Measurements from ENCODE around the gene HOXC13.
A peak's percentile ranks its signal among the peaks of the same experiment; 100 is the strongest.

HOXC13 gene

GRCh38 chr12:53995378-53996239, 57.0 kb downstream of the HOXC13 start:
- peak; percentile 17 for DNase-seq (ENCODE audit: low read depth)

Data from iris pigment epithelial cell (primary cell).